Measurements from ENCODE around the gene DEFB131A. TPM values are rescaled to one million over a fixed set of nuclear protein-coding genes. Genes with fewer than 3 reads are reported as not detected.
"Not testable (repeated sequence)": the region's sequence is repeated elsewhere in the genome, so short reads cannot be mapped to it uniquely, and the experiment has no call there.

The DEFB131A gene
- polyA plus RNA-seq, 1 of the 3 experiments (the other 2 are of a cell fraction) = not detected

GRCh38 chr4:9490496-9490895 is 46.3 kb downstream of the DEFB131A start:
- H3K9me3 ChIP-seq; H3K27ac ChIP-seq (ENCODE audit: low read depth in 2 of 2, low read length in 1 of 2); H3F3A ChIP-seq (replicated peaks; ENCODE audit: insufficient read depth); H3K9me2 ChIP-seq; H3K79me2 ChIP-seq (ENCODE audit: insufficient read depth); H3K4me3 ChIP-seq (ENCODE audit: low read depth in 2 of 2, low read length in 1 of 2); H3K27me3 ChIP-seq (ENCODE audit: insufficient read depth); H3K4me1 ChIP-seq (ENCODE audit: control insufficient read depth in 1 of 2, insufficient read depth in 2 of 2, low read depth in 1 of 2, low read length in 1 of 2); DNase-seq; H3K9ac ChIP-seq; H2AFZ ChIP-seq (ENCODE audit: low read depth); H4K20me1 ChIP-seq (ENCODE audit: insufficient read depth); H3K4me2 ChIP-seq; H3K36me3 ChIP-seq (replicated peaks in 1 of 2; ENCODE audit: control insufficient read depth in 1 of 2, insufficient read depth in 2 of 2, low read length in 1 of 2); POLR2A ChIA-PET; CTCF ChIA-PET: not testable (repeated sequence)
- 39% methylated on average over 7 of the region's 7 CpGs for whole genome bisulfite sequencing (ENCODE audit: low lambda C conversion rate)

- POLR2A ChIA-PET; H3K27ac ChIP-seq (ENCODE audit: low read depth in 2 of 2, low read length in 1 of 2); CTCF ChIA-PET; DNase-seq; H3K27me3 ChIP-seq (ENCODE audit: insufficient read depth); H3K4me2 ChIP-seq; H3F3A ChIP-seq (replicated peaks; ENCODE audit: insufficient read depth); H3K36me3 ChIP-seq (replicated peaks in 1 of 2; ENCODE audit: control insufficient read depth in 1 of 2, insufficient read depth in 2 of 2, low read length in 1 of 2); H3K9me2 ChIP-seq; H3K4me3 ChIP-seq (ENCODE audit: low read depth in 2 of 2, low read length in 1 of 2); H3K4me1 ChIP-seq (ENCODE audit: control insufficient read depth in 1 of 2, insufficient read depth in 2 of 2, low read depth in 1 of 2, low read length in 1 of 2); H4K20me1 ChIP-seq (ENCODE audit: insufficient read depth); H3K9me3 ChIP-seq; H3K9ac ChIP-seq; H2AFZ ChIP-seq (ENCODE audit: low read depth); H3K79me2 ChIP-seq (ENCODE audit: insufficient read depth): not testable (repeated sequence)
- WGBS (ENCODE audit: low lambda C conversion rate) = 19% methylated on average over 16 of the region's 17 CpGs
Measured at GRCh38 chr4:9490986-9491385, 46.8 kb downstream of the DEFB131A start.

GRCh38 chr4:9493589-9493988 is 49.4 kb downstream of the DEFB131A start:
- H3K4me1 ChIP-seq (ENCODE audit: control insufficient read depth in 1 of 2, insufficient read depth in 2 of 2, low read depth in 1 of 2, low read length in 1 of 2); POLR2A ChIA-PET; H3K4me3 ChIP-seq (ENCODE audit: low read depth in 2 of 2, low read length in 1 of 2); H3K27ac ChIP-seq (ENCODE audit: low read depth in 2 of 2, low read length in 1 of 2); CTCF ChIA-PET; H3K79me2 ChIP-seq (ENCODE audit: insufficient read depth); H3K9me2 ChIP-seq; H3K4me2 ChIP-seq; H3F3A ChIP-seq (replicated peaks; ENCODE audit: insufficient read depth); H4K20me1 ChIP-seq (ENCODE audit: insufficient read depth); H3K36me3 ChIP-seq (replicated peaks in 1 of 2; ENCODE audit: control insufficient read depth in 1 of 2, insufficient read depth in 2 of 2, low read length in 1 of 2); H3K9ac ChIP-seq; DNase-seq; H3K9me3 ChIP-seq; H2AFZ ChIP-seq (ENCODE audit: low read depth); H3K27me3 ChIP-seq (ENCODE audit: insufficient read depth): not testable (repeated sequence)
- WGBS (ENCODE audit: low lambda C conversion rate) = 4% methylated on average over 4 of the region's 19 CpGs

- H3K27me3 ChIP-seq (ENCODE audit: insufficient read depth); H3K9ac ChIP-seq; H3K9me3 ChIP-seq; H2AFZ ChIP-seq (ENCODE audit: low read depth); CTCF ChIA-PET; DNase-seq; H3K36me3 ChIP-seq (replicated peaks in 1 of 2; ENCODE audit: control insufficient read depth in 1 of 2, insufficient read depth in 2 of 2, low read length in 1 of 2); H3K4me3 ChIP-seq (ENCODE audit: low read depth in 2 of 2, low read length in 1 of 2); POLR2A ChIA-PET; H3K79me2 ChIP-seq (ENCODE audit: insufficient read depth); H3K4me1 ChIP-seq (ENCODE audit: control insufficient read depth in 1 of 2, insufficient read depth in 2 of 2, low read depth in 1 of 2, low read length in 1 of 2); H3K27ac ChIP-seq (ENCODE audit: low read depth in 2 of 2, low read length in 1 of 2); H4K20me1 ChIP-seq (ENCODE audit: insufficient read depth); H3K9me2 ChIP-seq; H3F3A ChIP-seq (replicated peaks; ENCODE audit: insufficient read depth); H3K4me2 ChIP-seq: not testable (repeated sequence)
- 26% methylated on average over 6 of the region's 11 CpGs for WGBS (ENCODE audit: low lambda C conversion rate)
Measured at GRCh38 chr4:9494256-9495035, 50.2 kb downstream of the DEFB131A start.
